NCI-H2107 (cell line): Measurements from ENCODE around the gene TMEM260.
"Not testable (repeated sequence)": the region's sequence is repeated elsewhere in the genome, so short reads cannot be mapped to it uniquely, and the experiment has no call there.

Source experiments
- DNase-seq: peaks from one replicate; lab custom pipeline; 2025; lab: John Stamatoyannopoulos, UW

TMEM260 gene

DNA sequence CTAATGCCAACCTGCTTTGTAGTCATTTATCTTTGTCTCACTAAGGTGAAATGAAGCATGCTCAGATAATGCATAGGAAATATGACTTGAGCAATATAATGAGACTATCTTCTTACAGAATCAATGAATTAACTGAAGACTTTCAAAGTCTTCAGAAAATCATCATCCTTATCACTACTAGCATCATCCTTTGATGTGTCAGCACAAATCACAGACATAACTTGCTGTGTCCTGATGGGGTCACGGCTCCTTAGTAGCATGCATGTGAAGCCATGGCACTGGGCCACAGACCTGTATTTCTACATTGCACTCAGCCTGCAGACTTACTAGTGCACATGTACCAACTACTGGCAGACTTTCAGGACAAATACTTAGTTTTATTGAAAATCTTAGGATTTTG lies 18.9 kb downstream of the TMEM260 start:
- no peak for DNase-seq

DNA sequence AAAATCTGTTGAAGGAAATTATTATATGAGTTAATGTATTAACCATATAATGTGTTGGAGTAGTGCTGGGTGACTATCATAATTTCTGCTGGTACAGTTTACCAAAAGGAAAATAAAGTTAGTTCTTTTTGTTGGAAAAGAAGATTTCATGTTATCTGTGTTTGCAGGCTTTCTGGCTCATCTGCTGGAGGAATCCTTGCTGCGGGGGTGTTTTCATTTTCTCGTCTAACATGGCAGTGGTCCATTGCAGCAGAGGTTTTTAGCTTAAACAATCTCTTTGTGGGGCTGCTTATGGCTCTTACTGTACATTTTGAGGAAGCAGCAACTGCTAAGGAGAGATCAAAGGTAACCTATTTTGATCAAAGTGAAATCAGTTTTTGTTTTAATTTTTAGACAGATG lies 24.1 kb downstream of the TMEM260 start:
- no peak for DNase-seq

DNA sequence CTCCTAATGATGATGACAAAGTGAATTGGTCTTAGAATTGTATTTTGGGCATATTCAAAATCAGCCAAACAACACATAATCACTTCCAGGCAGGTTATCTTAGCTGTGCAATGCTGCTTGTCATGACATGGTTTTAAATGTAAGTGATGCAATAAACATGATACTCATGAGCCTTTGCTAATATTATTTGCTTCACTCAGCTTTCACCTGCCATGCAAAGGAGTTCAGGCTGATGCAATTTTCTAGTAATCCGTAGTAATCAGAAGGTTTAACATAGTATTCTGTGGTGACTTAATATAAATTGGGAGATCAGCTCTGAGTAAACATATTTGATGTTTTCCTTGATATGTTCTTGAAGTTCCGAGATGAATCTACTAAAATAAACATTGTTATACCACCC lies 29.1 kb downstream of the TMEM260 start:
- DNase-seq = peak; percentile 37

- DNase-seq = not testable (repeated sequence)
Observed at GRCh38 chr14:56611663-56612062, 32.1 kb downstream of the TMEM260 start.

GRCh38 chr14:56617084-56617483 lies 37.5 kb downstream of the TMEM260 start:
- DNase-seq = no peak

DNA sequence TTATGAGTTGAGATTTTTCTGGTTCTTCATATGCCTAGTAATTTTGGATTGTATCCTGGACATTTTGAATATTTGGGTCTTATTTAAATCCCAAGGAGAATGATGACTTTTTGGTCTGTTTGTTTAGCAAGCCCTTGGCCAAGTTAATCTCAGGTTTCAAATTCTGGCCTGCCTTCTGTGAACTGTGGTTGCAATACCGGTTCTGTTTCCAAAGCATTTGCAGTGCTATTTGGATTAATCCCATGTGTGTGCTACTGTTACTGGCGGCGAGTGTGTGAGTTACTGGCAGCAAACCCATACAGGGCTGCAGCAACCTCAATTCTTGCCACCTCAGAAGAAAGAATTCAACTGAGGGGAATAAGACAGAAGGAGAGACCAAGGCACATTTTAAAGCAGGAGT lies 51.1 kb downstream of the TMEM260 start:
- DNase-seq = no peak

DNA sequence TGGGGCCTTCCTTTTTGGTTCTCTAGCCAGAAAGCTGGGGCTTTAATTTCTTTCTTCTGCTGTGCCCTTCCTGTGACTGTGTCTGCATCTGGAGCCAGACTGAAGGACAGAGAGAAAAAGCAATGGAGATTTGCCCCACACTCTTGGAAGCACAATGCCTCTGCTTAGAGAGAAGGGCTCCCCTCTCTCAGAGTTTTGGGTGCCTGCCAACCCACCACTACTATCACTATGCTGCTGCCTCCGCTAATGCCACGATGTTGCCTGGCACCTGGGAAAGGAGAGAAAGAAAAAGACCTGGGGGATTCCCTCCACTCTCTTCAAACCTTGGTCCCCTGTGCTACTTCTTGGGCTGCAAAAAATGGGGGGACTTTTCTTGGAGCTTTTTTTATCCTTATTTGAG lies 52.6 kb downstream of the TMEM260 start:
- DNase-seq = peak; percentile 35

DNA sequence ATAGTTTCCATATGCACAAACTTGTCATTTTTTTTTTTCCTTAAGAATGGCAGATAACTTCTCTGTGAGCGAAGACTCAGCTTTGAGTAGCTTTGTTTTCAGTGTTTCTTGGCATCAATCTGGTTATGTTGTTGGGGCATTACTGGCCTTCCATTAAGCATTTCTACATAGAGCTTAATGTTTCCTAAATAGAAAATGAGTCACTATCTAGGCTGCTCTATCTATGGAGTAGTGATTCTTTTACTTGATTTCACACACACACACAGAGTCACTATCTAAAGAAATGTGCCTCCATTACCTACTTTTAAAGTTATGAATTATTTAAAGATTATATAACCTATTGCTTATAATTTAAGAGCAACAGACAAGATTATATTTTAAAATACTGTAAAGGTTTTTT lies 53.9 kb downstream of the TMEM260 start:
- no peak for DNase-seq

DNA sequence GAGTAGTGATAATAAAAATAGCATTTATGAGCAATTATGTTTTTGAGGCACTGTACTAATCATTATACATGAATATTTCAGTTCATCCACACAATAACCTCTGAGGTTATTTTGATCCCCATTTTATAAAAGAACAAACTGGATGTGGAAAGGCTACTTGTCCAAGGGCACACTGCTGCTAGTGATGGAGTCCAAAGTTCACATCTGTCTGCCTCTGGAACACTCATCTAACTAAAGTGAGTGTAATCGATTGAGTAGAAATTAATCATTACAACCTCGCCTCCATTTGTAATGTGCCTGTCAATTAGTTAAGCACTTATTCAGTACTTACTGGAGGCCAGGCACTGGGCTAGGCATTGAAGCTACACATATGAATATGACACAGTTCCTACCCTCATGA lies 55.4 kb downstream of the TMEM260 start:
- no peak for DNase-seq

- no peak for DNase-seq
Observed at GRCh38 chr14:56647493-56647892, 67.9 kb downstream of the TMEM260 start.

DNA sequence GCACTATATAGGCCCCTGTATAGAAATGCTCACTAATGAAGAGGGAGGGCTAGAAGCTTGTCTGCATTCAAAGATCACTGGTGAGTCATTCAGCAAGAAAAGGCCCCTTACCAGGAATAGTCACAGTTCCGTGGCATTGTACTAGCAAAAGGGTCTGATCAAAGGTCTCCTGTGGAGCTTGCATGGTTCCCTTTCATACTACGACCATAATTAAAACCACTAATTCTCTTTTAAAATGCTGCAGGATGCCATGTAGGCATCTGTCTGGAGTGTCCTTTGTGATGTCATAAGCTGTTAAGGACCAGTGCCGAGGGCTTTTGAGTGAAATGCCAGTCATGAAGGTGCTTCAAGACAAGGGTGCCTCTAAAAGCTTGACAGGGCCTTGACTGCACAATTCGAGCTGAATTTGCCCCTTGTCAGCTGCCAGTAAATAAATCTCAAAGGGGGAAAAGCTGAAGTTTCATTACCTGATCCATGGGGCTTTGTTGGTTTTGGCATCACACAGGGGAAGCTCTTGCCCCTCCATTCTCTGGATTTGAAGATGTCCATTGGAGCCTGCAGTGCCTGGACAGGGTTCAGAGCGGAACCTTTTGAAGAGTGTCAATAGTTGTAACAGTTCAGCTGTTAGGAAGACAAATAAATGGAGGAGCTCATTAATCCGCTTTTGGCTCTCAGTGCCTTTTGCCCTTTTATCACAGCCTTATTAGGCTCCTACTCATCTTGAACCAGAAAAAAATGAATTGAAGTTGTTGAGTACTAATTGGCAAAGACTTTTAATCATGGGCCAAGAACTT lies 69.1 kb downstream of the TMEM260 start:
- peak; percentile 76 for DNase-seq

GRCh38 chr14:56649382-56649781 lies 69.8 kb downstream of the TMEM260 start:
- no peak for DNase-seq

- no peak for DNase-seq
Observed at GRCh38 chr14:56650048-56650447, 70.5 kb downstream of the TMEM260 start.

DNA sequence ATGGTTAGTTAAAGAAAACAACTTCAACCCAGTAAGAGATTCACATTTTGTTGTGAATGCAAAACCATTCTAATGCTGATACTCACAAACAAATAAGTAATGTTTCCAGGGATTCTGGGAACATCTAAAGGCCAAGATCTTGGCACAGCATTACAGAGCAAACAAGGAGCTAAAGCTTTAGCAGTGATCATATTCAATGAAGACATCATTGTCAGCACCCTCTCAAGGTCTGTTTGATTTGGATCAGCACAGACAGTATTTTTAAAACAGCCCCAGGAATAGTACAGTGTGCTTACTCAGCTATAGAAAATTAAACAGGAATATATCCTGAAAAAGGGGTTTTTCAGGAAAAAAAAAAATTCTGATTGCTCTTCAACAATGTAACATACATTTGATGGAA lies 71.4 kb downstream of the TMEM260 start:
- no peak for DNase-seq

- DNase-seq = peak; percentile 40
Observed at GRCh38 chr14:56657604-56658003, 78.0 kb downstream of the TMEM260 start.

GRCh38 chr14:56659378-56659777 lies 79.8 kb downstream of the TMEM260 start:
- no peak for DNase-seq

- peak; percentile 39 for DNase-seq
Observed at GRCh38 chr14:56659964-56660551, 80.5 kb downstream of the TMEM260 start.

DNA sequence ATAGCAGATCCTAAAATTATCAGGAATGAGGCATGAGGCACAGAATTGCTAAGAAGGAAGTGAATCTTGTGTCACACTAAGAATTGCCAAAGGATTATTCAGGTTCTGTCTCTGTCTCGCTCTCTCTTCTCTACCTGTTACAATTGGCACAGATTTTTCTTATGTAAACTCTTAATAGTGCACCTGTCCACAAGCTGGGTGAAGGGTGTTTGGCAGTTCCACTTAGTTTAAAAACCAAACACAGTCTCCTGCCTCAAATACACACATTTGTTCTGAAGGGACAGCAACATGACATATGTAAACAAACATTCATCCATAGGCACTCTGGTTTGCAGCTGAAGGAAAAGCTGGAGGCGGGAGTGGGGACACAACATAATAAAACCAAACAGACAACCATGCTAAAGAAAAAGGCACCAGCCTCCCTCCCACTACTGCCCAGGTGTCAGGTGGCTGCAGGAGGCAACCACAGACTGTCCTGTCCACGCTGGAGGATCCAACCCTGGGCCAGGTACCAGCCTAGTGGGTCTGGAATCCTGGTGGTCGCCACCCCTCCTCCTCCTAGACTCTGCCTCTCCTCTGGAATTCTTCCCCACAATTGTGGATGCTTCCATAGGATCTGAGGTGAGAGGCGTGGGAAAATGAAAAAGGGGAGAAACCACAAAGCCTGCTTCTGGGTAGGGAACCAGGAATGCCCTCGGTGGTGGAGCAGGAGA lies 81.2 kb downstream of the TMEM260 start:
- DNase-seq = no peak

GRCh38 chr14:56661478-56661877 lies 81.9 kb downstream of the TMEM260 start:
- no peak for DNase-seq

- no peak for DNase-seq
Observed at GRCh38 chr14:56664811-56665421, 85.3 kb downstream of the TMEM260 start.

DNA sequence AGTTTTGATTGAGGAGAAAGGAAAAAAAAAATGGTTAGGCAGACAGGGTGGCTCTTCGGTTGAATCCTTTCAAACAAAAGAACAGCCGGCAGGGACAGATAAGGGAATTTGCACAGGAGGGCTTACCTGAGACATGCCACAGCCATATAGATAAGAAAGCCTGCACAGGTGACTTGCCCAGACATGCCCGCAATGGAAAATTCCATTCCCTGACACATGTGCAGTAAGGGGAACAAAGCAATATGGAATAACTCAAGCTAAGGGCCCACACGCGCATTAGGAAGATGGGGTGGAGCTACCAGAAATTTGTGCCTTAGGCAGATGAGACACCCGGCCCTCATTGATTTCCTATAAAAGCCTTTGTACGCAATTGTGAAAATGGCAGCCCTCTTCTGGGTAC lies 86.7 kb downstream of the TMEM260 start:
- no peak for DNase-seq

DNA sequence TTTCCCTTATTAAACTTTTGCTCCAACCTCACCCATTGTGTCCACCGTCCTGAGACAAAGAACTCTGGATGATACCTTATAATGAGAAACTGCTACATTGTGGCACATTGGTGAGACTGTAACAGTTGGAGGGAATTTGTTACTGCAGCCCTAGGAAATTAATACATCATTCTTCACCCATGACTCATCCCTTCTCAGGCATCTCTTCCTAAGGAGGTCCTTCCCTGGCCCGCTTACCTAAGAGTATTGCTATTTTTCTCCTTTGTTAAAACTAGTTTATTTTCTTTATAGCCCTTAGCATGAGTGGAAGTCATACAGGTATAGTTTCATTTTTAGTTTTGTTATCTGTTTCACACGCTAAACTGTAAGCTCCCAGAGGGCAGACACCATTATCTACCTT lies 87.1 kb downstream of the TMEM260 start:
- no peak for DNase-seq

- DNase-seq = not testable (repeated sequence)
Observed at GRCh38 chr14:56667290-56667689, 87.7 kb downstream of the TMEM260 start.
